Measurements from ENCODE around the gene OR52L1.

OR52L1 gene

DNA sequence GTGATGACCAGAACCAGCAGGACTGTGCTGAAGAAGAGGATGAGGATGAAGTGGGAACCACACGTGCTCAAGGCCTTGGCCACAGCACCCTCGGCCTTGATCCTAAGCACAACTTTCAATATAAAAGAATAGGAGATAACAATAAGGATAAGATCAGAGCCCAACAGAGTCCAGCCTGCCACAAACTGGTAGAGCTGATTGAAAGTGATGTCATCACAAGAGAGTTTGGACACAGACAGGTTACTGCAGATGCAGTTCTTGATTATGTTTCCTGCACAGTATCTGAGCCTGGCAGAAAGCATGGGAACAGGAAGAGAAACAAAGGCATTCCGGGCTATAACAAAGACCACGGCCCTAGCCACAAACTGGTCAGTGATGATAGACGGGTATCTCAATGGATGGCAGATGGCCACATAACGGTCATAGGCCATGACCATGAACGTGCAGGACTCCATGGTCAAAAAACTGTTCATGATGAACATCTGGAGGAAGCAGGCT is 15.5 kb upstream of the OR52L1 start:
- Histone ChIP-seq H3K4me1 (ENCODE audit: low read length) (no peaks in the 10 kb centered on the region), H3K4me2 (ENCODE audit: low read depth, low read length) (no peak overlapping the region), H3K79me2 (ENCODE audit: low read length) (no peaks in the 10 kb centered on the region), H4K20me1 (ENCODE audit: insufficient read depth, low read length) (no peaks in the 10 kb centered on the region), H2AFZ (ENCODE audit: low read length) (no peak overlapping the region), H3K27ac (ENCODE audit: low read length) (no peak overlapping the region), H3K9ac (ENCODE audit: low read length) (no peak overlapping the region), H3K9me3 (replicated peaks; ENCODE audit: insufficient read depth, low read length) (no peaks in the 10 kb centered on the region), H3K4me3 (ENCODE audit: low read length) (no peak overlapping the region), H3K36me3 (replicated peaks; ENCODE audit: insufficient read depth, low read length) (no peaks in the 10 kb centered on the region), H3K9me2 (replicated peaks; ENCODE audit: insufficient read depth, low read length) (no peaks in the 10 kb centered on the region), H3K27me3 (replicated peaks; ENCODE audit: insufficient read depth, low read length) (no peaks in the 10 kb centered on the region), H3F3A (ENCODE audit: insufficient read depth, low read length) (no peaks in the 10 kb centered on the region)
- DNase-seq: no peak
- TF ChIP-seq EZH2 (optimal IDR thresholded peaks at IDR 0.05; ENCODE audit: low read depth, low read length) (no peak), EZH2phosphoT487 (IDR thresholded peaks at IDR 0.05; ENCODE audit: low read length) (no peak)
- TF ChIP-seq, protein P1, sequence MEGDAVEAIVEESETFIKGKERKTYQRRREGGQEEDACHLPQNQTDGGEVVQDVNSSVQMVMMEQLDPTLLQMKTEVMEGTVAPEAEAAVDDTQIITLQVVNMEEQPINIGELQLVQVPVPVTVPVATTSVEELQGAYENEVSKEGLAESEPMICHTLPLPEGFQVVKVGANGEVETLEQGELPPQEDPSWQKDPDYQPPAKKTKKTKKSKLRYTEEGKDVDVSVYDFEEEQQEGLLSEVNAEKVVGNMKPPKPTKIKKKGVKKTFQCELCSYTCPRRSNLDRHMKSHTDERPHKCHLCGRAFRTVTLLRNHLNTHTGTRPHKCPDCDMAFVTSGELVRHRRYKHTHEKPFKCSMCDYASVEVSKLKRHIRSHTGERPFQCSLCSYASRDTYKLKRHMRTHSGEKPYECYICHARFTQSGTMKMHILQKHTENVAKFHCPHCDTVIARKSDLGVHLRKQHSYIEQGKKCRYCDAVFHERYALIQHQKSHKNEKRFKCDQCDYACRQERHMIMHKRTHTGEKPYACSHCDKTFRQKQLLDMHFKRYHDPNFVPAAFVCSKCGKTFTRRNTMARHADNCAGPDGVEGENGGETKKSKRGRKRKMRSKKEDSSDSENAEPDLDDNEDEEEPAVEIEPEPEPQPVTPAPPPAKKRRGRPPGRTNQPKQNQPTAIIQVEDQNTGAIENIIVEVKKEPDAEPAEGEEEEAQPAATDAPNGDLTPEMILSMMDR (IDR thresholded peaks at IDR 0.05; ENCODE audit: low read length): no peak

DNA sequence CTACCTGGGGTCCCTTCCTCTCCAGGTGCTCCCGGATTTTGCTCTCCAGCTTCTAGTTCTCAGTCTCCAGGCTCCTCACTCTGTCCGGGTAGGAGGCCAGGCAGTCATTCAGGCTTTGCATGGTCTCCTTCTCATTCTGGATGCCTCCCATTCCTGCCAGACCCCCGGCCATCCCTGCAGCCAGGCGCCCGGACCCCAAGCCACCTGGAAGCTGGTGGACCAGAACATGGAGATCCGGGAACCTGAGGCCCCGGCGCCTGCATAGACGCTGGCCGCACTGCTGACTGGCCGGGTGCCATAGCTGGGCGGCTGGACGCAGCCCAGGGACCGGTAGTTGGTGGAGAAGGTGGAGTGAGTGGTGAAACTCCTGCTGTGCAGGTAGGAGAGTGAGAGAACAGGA is 8.0 kb upstream of the OR52L1 start:
- Histone ChIP-seq H3K27ac (ENCODE audit: low read length) (no peak overlapping the region), H3K4me2 (ENCODE audit: low read depth, low read length) (no peak overlapping the region), H3K9me3 (replicated peaks; ENCODE audit: insufficient read depth, low read length) (no peaks in the 10 kb centered on the region), H2AFZ (ENCODE audit: low read length) (no peak overlapping the region), H3K9me2 (replicated peaks; ENCODE audit: insufficient read depth, low read length) (no peaks in the 10 kb centered on the region), H3K36me3 (replicated peaks; ENCODE audit: insufficient read depth, low read length) (no peaks in the 10 kb centered on the region), H3K4me1 (ENCODE audit: low read length) (no peaks in the 10 kb centered on the region), H3F3A (ENCODE audit: insufficient read depth, low read length) (no peaks in the 10 kb centered on the region), H3K4me3 (ENCODE audit: low read length) (no peak overlapping the region), H3K9ac (ENCODE audit: low read length) (no peak overlapping the region), H3K79me2 (ENCODE audit: low read length) (no peaks in the 10 kb centered on the region), H3K27me3 (replicated peaks; ENCODE audit: insufficient read depth, low read length) (no peaks in the 10 kb centered on the region), H4K20me1 (ENCODE audit: insufficient read depth, low read length) (no peaks in the 10 kb centered on the region)
- DNase-seq: no peak
- TF ChIP-seq EZH2phosphoT487 (IDR thresholded peaks at IDR 0.05; ENCODE audit: low read length) (no peak), EZH2 (optimal IDR thresholded peaks at IDR 0.05; ENCODE audit: low read depth, low read length) (no peak)
- TF ChIP-seq, protein P1 (IDR thresholded peaks at IDR 0.05; ENCODE audit: low read length): no peak

DNA sequence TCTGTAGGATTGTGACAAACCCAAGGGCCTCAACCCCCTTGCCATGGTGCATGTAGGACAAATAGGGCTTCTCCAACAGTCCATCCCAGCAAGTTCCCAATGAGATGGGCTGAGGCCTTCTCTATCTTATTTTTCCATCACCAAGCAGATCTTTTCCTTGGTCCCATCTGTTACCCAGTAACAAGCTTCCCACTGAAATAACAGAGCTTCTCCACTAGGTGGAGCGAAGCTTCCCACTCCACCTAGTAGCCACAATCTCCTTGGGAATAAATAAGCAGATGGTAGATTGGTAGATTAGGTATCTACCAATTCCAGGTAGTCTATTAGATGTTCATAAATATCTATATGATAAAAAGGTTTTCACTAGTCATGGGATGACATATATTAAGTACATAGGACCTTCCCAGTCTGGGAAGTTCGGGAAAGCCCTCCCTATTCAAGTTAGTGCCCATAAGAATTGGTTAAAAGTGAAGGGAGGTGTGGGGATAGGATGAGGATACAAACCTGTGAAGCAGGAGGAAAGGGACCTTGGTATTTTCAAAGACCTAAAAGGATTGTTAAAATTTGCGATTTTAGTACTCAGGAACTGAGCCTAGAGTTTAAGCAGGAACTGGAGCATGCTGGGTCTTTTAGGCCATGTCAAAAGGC is 5.9 kb upstream of the OR52L1 start:
- H3K4me1 ChIP-seq (ENCODE audit: low read length): no peaks in the 10 kb centered on the region
- no peak overlapping the region for H3K4me2 ChIP-seq (ENCODE audit: low read depth, low read length)
- H3K79me2 ChIP-seq (ENCODE audit: low read length): no peaks in the 10 kb centered on the region
- H3K27ac ChIP-seq (ENCODE audit: low read length): no peak overlapping the region
- H3F3A ChIP-seq (ENCODE audit: insufficient read depth, low read length): no peaks in the 10 kb centered on the region
- no peak overlapping the region for H2AFZ ChIP-seq (ENCODE audit: low read length)
- no peak for TF ChIP-seq EZH2phosphoT487 (IDR thresholded peaks at IDR 0.05; ENCODE audit: low read length)
- TF ChIP-seq, protein P1 (IDR thresholded peaks at IDR 0.05; ENCODE audit: low read length): peak; percentile 57
- no peak overlapping the region for H3K9ac ChIP-seq (ENCODE audit: low read length)
- H3K9me2 ChIP-seq (replicated peaks; ENCODE audit: insufficient read depth, low read length): no peaks in the 10 kb centered on the region
- H3K36me3 ChIP-seq (replicated peaks; ENCODE audit: insufficient read depth, low read length): no peaks in the 10 kb centered on the region
- no peaks in the 10 kb centered on the region for H3K9me3 ChIP-seq (replicated peaks; ENCODE audit: insufficient read depth, low read length)
- peak; percentile 22 for DNase-seq
- H3K27me3 ChIP-seq (replicated peaks; ENCODE audit: insufficient read depth, low read length): no peaks in the 10 kb centered on the region
- no peaks in the 10 kb centered on the region for H4K20me1 ChIP-seq (ENCODE audit: insufficient read depth, low read length)
- H3K4me3 ChIP-seq (ENCODE audit: low read length): no peak overlapping the region
